Thymus (tissue), 2 donors: ENCODE measurements around the gene MYO18B. TPM values are rescaled to one million over a fixed set of nuclear protein-coding genes. Genes with fewer than 3 reads are reported as not detected.

ENCODE experiments used
- polyA plus RNA-seq: library from polyadenylated mRNA; stranded (reverse); fragments of 200-250 nt; gene quantifications from one replicate; pipeline ENCODE4 v1.2.3, GENCODE V29; 2013
- total RNA-seq: library from RNA; stranded (reverse); fragments of 120-200 nt; gene quantifications from one replicate; pipeline ENCODE4 v1.2.4, GENCODE V29; 2013
- donor health status: healthy.

Gene MYO18B
- total and polyA plus RNA-seq, 2 donors, result 2.4 to 13.8 TPM

Other genes starting within 250 kb of the MYO18B start
- gene GRK3, start 177.5 kb upstream of the MYO18B start, total RNA-seq, result 20.2 TPM
- 8.4 TPM for gene GRK3, start 177.5 kb upstream of the MYO18B start, polyA plus RNA-seq